Upper lobe of left lung (tissue), 4 donors: Measurements from ENCODE around the gene UBE2E1.

Source experiments
- CTCF ChIP-seq, 6 experiments: fragments of 450-650 bp in 4 of 6; fragments of 200-600 bp in 2 of 6; sonication (generic) in 2 of 6; IDR thresholded peaks; one replicate each; pipeline ENCODE4 v1.5.1; 2016 to 2019; ENCODE audit warnings: antibody characterized with exemption in 6 of 6
- EP300 ChIP-seq, 4 donors: sonication (generic); formaldehyde crosslinking; IDR thresholded peaks; one replicate each; pipeline ENCODE4 v1.5.1; 2017; ENCODE audit warnings: antibody characterized with exemption in 4 of 4, control low read depth in 2 of 4
- POLR2A ChIP-seq, 4 donors: fragments of 450-650 bp; IDR thresholded peaks; one replicate each; pipeline ENCODE4 v1.5.1; 2016 to 2017; ENCODE audit warnings: antibody characterized with exemption in 4 of 4, mild to moderate bottlenecking in 2 of 4
- POLR2AphosphoS5 ChIP-seq, 2 donors: sonication (generic); formaldehyde crosslinking; IDR thresholded peaks; one replicate each; pipeline ENCODE4 v1.5.1; 2017; ENCODE audit warnings: antibody characterized with exemption in 2 of 2

DNA sequence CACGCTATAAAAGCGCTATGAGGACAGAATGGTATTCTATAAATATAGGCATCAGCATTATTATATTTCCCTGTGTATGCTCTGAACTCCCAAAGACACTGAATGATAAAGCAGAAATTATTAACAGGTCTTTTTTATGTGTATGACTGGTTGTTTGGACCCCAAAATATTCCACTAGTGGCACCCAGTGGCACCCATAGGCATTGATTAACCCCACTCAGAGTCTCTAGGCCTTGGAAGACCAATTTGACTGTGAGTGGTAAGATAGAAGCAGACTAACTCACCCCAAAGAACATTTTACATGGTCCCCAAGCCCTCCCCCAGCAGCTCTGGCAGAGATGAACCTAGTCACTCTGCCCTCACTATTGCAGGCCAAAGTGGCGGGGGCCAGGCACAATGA lies 45.4 kb upstream of the UBE2E1 start:
- no peak for TF ChIP-seq CTCF (IDR thresholded peaks at IDR 0.05)
- TF ChIP-seq POLR2AphosphoS5 (IDR thresholded peaks at IDR 0.05): no peak
- no peak for TF ChIP-seq POLR2A (IDR thresholded peaks at IDR 0.05)
- no peak for TF ChIP-seq EP300 (IDR thresholded peaks at IDR 0.05)
